Measurements from ENCODE around the gene FIBIN. TPM values are rescaled to one million over a fixed set of nuclear protein-coding genes. Genes with fewer than 3 reads are reported as not detected.
"Not testable (repeated sequence)": the region's sequence is repeated elsewhere in the genome, so short reads cannot be mapped to it uniquely, and the experiment has no call there.

The FIBIN gene
- total RNA-seq, 3 donors from 2014 or later (not counting 1 experiment from before 2014, with no cell fraction given), result not detected

DNA sequence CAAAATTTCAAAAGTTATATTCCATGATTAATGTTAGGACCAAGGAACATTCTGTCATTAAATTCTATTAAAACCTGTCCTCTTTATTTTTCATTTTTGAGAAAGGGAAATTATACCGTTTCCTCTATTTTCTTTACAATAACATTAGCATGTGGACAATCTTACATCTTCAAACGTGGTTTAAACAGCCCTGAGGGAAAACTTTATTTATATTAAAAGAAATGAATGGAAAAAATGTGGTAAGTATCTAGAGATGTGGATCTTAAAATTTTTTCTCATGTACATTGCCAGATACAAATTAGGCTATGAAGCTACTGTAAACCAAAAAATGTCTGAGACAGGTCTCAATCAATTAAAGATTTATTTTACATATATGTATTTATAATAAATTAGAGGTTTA, 18.9 kb upstream of the FIBIN start:
- intact Hi-C loops (cut with micrococcal nuclease), result no loop called here
- Mint-ChIP-seq H3K9me3 (peaks cover 3 to 4% of the 10 kb centered on the region in 2 donors), H3K4me3 (no peak overlapping the region), H3K36me3 (no peaks in the 10 kb centered on the region), H3K27ac (no peak overlapping the region), H3K4me1 (no peaks in the 10 kb centered on the region), H3K27me3 (ENCODE audit: low read depth in 2 of 2) (no peaks in the 10 kb centered on the region)
- no peak for ATAC-seq
- Histone ChIP-seq H3K9me3 (ENCODE audit: control insufficient read depth, insufficient read depth, low read length) (no peaks in the 10 kb centered on the region), H3K4me3 (ENCODE audit: low read length) (no peak overlapping the region), H3K27me3 (ENCODE audit: control insufficient read depth, insufficient read depth, low read length) (no peaks in the 10 kb centered on the region), H3K36me3 (ENCODE audit: control insufficient read depth, insufficient read depth, low read length) (no peaks in the 10 kb centered on the region), H3K27ac (ENCODE audit: low read length) (no peak overlapping the region), H3K4me1 (ENCODE audit: control insufficient read depth, insufficient read depth, low read length) (no peaks in the 10 kb centered on the region)
- WGBS (ENCODE audit: insufficient coverage), result no CpG with 5 or more reads among the region's 2 CpGs
- TF ChIP-seq, protein P1, sequence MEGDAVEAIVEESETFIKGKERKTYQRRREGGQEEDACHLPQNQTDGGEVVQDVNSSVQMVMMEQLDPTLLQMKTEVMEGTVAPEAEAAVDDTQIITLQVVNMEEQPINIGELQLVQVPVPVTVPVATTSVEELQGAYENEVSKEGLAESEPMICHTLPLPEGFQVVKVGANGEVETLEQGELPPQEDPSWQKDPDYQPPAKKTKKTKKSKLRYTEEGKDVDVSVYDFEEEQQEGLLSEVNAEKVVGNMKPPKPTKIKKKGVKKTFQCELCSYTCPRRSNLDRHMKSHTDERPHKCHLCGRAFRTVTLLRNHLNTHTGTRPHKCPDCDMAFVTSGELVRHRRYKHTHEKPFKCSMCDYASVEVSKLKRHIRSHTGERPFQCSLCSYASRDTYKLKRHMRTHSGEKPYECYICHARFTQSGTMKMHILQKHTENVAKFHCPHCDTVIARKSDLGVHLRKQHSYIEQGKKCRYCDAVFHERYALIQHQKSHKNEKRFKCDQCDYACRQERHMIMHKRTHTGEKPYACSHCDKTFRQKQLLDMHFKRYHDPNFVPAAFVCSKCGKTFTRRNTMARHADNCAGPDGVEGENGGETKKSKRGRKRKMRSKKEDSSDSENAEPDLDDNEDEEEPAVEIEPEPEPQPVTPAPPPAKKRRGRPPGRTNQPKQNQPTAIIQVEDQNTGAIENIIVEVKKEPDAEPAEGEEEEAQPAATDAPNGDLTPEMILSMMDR (IDR thresholded peaks at IDR 0.05), result no peak
- no peak for DNase-seq

DNA sequence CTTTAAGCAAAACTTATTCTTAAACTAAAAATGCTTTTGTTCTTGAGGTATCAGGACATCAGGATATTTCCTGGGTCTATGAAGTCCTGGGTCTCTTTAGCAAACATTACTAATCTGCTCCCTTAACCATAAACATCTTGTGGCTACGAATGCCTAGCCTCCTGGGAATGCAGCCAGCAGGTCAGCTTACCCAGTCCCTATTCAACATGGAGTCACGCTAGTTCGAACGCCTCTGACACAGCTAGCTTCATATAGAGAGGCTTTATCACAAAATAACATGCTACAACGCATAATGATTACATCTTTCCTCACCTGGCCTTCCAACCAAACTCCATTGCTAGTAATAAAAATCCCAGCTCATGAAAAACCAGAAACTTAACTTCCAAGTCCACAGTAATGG, 17.5 kb upstream of the FIBIN start:
- no peaks in the 10 kb centered on the region for H3K9me3 ChIP-seq (ENCODE audit: control insufficient read depth, insufficient read depth, low read length)
- no peaks in the 10 kb centered on the region for H3K27me3 ChIP-seq (ENCODE audit: control insufficient read depth, insufficient read depth, low read length)
- TF ChIP-seq, protein P1 (IDR thresholded peaks at IDR 0.05), result no peak
- ATAC-seq, result no peak
- intact Hi-C loops (cut with micrococcal nuclease), result no loop called here
- H3K36me3 Mint-ChIP-seq, result no peaks in the 10 kb centered on the region
- no peak for DNase-seq
- no peaks in the 10 kb centered on the region for H3K36me3 ChIP-seq (ENCODE audit: control insufficient read depth, insufficient read depth, low read length)
- no peak overlapping the region for H3K27ac ChIP-seq (ENCODE audit: low read length)
- no peak overlapping the region for H3K4me3 ChIP-seq (ENCODE audit: low read length)
- 82% methylated on average over 5 of the region's 5 CpGs for WGBS (ENCODE audit: insufficient coverage)
- no peak overlapping the region for H3K27ac Mint-ChIP-seq
- H3K27me3 Mint-ChIP-seq (ENCODE audit: low read depth in 2 of 2), result no peaks in the 10 kb centered on the region
- H3K4me3 Mint-ChIP-seq, result no peak overlapping the region
- H3K4me1 Mint-ChIP-seq, result no peaks in the 10 kb centered on the region
- peaks cover 3 to 4% of the 10 kb centered on the region in 2 donors for H3K9me3 Mint-ChIP-seq
- no peaks in the 10 kb centered on the region for H3K4me1 ChIP-seq (ENCODE audit: control insufficient read depth, insufficient read depth, low read length)

DNA sequence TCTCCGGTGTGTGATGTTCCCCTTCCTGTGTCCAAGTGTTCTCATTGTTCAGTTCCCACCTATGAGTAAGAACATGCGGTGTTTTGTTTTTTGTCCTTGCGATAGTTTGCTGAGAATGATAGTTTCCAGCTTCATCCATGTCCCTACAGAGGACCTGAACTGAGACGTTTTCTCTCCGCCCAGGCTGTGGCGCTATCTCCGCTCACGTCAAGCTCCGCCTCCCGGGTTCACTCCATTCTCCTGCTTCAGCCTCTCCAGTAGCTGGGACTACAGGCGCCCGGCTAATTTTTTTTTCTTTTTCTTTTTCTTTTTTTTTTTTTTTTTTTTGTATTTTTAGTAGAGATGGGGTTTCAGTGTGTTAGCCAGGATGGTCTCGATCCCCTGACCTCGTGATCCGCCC, 16.7 kb upstream of the FIBIN start:
- H3K9me3 ChIP-seq (ENCODE audit: control insufficient read depth, insufficient read depth, low read length); H3K4me1 ChIP-seq (ENCODE audit: control insufficient read depth, insufficient read depth, low read length); DNase-seq; H3K27me3 ChIP-seq (ENCODE audit: control insufficient read depth, insufficient read depth, low read length); H3K27ac Mint-ChIP-seq; H3K36me3 ChIP-seq (ENCODE audit: control insufficient read depth, insufficient read depth, low read length); H3K36me3 Mint-ChIP-seq; H3K4me3 ChIP-seq (ENCODE audit: low read length); H3K27ac ChIP-seq (ENCODE audit: low read length); intact Hi-C loops (cut with micrococcal nuclease); H3K9me3 Mint-ChIP-seq; H3K4me3 Mint-ChIP-seq; H3K4me1 Mint-ChIP-seq; ATAC-seq; H3K27me3 Mint-ChIP-seq (ENCODE audit: low read depth in 2 of 2): not testable (repeated sequence)
- 93% methylated on average over 10 of the region's 15 CpGs for WGBS (ENCODE audit: insufficient coverage)

DNA sequence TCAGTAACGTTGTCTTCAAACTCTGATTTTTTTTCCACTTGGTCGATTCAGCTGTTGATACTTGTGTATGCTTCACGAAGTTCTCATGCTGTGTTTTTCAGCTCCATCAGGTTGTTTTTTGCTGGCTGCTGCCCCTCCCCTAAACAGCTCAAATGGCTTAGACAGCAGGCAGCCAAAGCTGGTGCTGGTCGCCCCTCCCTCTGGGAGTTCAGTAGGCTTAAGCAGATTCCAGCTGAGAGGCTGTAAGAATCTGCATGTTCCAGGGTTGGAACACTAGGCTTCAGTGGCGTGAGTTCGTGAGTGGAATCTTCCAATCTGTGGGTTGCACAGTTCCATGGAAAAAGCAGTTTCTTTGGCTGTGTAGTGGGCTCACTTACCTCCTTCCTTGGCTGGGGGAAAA, 10.3 kb upstream of the FIBIN start:
- H3K27ac ChIP-seq (ENCODE audit: low read length), result no peak overlapping the region
- H3K4me1 ChIP-seq (ENCODE audit: control insufficient read depth, insufficient read depth, low read length), result no peaks in the 10 kb centered on the region
- Mint-ChIP-seq H3K9me3 (peaks cover 20 to 26% of the 10 kb centered on the region in 2 donors), H3K4me3 (no peak overlapping the region), H3K27ac (no peak overlapping the region), H3K27me3 (ENCODE audit: low read depth in 2 of 2) (no peaks in the 10 kb centered on the region), H3K36me3 (peaks cover 6% of the 10 kb centered on the region), H3K4me1 (no peaks in the 10 kb centered on the region)
- ATAC-seq (no peak), DNase-seq (no peak)
- intact Hi-C loops (cut with micrococcal nuclease), result no loop called here
- H3K9me3 ChIP-seq (ENCODE audit: control insufficient read depth, insufficient read depth, low read length), result no peaks in the 10 kb centered on the region
- TF ChIP-seq, protein P1 (IDR thresholded peaks at IDR 0.05), result no peak
- no peak overlapping the region for H3K4me3 ChIP-seq (ENCODE audit: low read length)
- H3K36me3 ChIP-seq (ENCODE audit: control insufficient read depth, insufficient read depth, low read length), result no peaks in the 10 kb centered on the region
- no peaks in the 10 kb centered on the region for H3K27me3 ChIP-seq (ENCODE audit: control insufficient read depth, insufficient read depth, low read length)
- WGBS (ENCODE audit: insufficient coverage), result 79% methylated on average over 6 of the region's 6 CpGs

Data from natural killer cell (primary cell).